ENCODE measurements around the gene IL13RA1. TPM values are rescaled to one million over a fixed set of nuclear protein-coding genes. Genes with fewer than 3 reads are reported as not detected.

Gene IL13RA1
- total and polyA plus RNA-seq, 2 of the 13 experiments (the other 11 are each of a cell fraction or from before 2014, with no cell fraction given): 56.6 to 73.5 TPM

- no peak for TF ChIP-seq AKNA (CRISPR knock-in tag; IDR thresholded peaks at IDR 0.05; ENCODE audit: borderline replicate concordance)
- no peak; the same call in 1 of the 2 replicates for TF ChIP-seq JUND (CRISPR knock-in tag; IDR thresholded peaks at IDR 0.05)
- no peak for TF ChIP-seq NR0B2 (CRISPR knock-in tag; IDR thresholded peaks at IDR 0.05)
- TF ChIP-seq ZNF430 (CRISPR knock-in tag; IDR thresholded peaks at IDR 0.05): peak; percentile 19; the same call in 1 of the 2 replicates
- no peak for TF ChIP-seq ZNF138 (CRISPR knock-in tag; IDR thresholded peaks at IDR 0.05; ENCODE audit: low read depth)
- TF ChIP-seq FUBP1 (CRISPR knock-in tag; IDR thresholded peaks at IDR 0.05; ENCODE audit: borderline replicate concordance): no peak
- TF ChIP-seq AHR (CRISPR knock-in tag; IDR thresholded peaks at IDR 0.05): no peak
- TF ChIP-seq REPIN1 (CRISPR knock-in tag; IDR thresholded peaks at IDR 0.05; ENCODE audit: borderline replicate concordance, low read depth): 0 out of 2 replicates have a peak, but pooled peaks have one; percentile 50
- TF ChIP-seq CREB3 (CRISPR knock-in tag; IDR thresholded peaks at IDR 0.05): no peak
- TF ChIP-seq DR1 (CRISPR knock-in tag; IDR thresholded peaks at IDR 0.05): no peak
- no peak for TF ChIP-seq MEIS1 (CRISPR knock-in tag; IDR thresholded peaks at IDR 0.05; ENCODE audit: borderline replicate concordance)
- TF ChIP-seq MTF2 (CRISPR knock-in tag; IDR thresholded peaks at IDR 0.05; ENCODE audit: borderline replicate concordance): no peak
- no peak for TF ChIP-seq EHMT2 (IDR thresholded peaks at IDR 0.05; ENCODE audit: borderline replicate concordance, low read depth, low read length)
- no peak for TF ChIP-seq ZNF572 (CRISPR knock-in tag; IDR thresholded peaks at IDR 0.05)
- TF ChIP-seq E2F1 (CRISPR knock-in tag; IDR thresholded peaks at IDR 0.05): no peak
- no peak for TF ChIP-seq YY1 (IDR thresholded peaks at IDR 0.05; ENCODE audit: insufficient read depth, insufficient replicate concordance, low read depth, low read length)
- TF ChIP-seq ZFYVE20 (CRISPR knock-in tag; IDR thresholded peaks at IDR 0.05; ENCODE audit: borderline replicate concordance, low read depth): no peak
- TF ChIP-seq MAF1 (CRISPR knock-in tag; IDR thresholded peaks at IDR 0.05; ENCODE audit: borderline replicate concordance): no peak
Measured at GRCh38 chrX:118726887-118727685, at the start of gene IL13RA1 (continued).
